ENCODE results near the gene PLCH2.
A peak's percentile ranks its signal among the peaks of the same experiment; 100 is the strongest.

Gene PLCH2

DNA sequence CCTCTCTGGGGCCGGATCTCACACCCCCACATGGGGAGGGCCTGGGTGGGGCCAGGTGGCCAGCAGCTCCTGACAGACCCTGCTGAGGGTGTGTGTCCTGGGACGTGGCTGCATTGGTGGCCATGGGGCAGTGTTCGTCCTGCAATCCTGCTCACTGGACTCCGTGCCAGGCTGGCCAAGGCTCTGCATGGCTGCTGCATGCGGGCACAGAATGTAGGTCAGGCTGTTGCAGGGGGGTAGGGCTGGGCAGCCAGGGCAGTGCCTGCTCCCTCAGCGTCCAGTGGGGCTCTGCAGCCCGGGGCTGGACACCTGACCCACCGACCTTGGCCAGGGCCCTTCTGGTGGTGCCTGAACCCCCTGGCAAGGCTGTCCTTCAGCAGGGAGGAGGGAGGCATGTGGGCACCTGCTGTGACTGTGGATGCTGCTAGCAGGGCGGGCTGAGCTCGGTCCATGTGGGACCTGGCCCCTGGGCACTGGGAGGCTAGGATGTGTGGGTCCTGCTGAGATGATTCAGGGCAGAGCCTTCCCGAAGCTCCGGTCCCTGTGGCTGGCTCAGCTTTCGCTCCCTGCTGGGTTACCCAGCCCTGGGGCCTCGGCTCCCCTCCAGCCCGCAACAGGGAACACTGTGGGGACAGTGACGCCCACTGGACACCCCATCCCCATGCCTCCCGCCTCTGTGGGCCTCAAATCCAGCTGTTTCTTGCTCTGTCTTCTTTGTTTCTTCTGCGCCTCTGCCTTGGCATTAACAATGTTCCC lies 14.9 kb upstream of the PLCH2 start:
- DNase-seq, result no peak

DNA sequence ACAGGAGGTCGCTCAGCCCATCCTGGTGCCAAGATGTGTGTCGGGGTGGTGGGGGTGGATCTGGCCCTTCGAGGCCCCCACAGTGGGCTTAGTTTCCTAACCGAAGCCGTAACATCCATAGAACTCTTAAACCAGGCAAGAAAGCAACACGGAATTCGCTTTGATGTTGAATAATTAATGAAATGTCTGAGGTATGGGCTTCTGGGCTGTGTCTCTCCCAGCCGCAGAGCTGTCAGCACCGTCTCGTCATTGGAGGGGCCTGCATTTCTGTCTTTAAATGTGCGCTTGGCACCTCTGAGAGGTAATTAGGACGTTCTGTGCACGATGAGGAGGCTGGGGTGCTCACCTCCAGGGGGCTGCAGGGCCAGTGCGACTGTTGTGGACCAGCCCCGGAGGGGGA lies 13.3 kb upstream of the PLCH2 start:
- no peak for DNase-seq

GRCh38 chr1:2463396-2463795 lies 12.7 kb upstream of the PLCH2 start:
- no peak for DNase-seq

DNA sequence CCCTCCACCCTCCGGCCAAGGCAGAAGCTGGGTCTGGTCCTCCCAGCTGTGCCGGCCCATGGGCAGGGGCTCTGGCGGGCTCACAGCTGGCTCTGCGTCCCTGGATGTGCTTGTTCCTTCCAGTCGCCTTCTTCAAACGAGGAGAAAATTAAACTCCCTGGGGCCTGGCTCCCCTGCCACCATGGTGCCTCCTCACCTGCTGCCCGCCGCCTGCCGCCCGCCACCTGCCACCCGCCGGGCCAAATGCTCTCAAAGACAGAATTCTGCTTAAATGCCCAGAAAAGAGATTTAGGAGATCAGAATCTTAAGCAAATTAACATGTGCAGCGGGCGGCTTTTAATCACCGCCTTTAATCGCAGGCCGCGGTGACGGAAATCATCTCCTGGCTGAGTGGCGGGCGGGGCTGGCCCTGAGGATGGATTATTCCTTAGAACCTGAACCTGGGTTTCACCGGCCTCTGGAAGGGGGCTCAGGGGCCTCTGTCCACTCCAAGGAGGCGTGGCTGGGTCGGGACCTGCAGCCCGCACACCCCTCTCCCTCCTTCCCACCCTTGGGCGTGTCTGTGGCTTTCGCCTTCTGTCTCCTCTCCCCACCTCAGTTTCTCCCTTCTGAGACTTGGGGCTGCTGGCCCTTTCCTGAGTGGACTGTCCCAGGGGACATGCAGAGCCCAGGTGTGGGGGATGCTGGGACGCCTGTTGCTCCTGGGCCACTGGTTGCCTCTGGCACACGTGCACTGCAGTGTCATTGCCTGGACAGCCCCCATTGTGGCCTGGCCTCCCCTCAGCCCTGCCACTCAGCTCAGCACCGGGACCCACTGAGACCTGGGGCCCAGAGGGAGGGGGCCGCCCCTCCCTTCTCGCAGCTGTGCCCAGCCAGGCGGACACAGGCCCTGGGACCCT lies 10.5 kb upstream of the PLCH2 start:
- no peak for DNase-seq

DNA sequence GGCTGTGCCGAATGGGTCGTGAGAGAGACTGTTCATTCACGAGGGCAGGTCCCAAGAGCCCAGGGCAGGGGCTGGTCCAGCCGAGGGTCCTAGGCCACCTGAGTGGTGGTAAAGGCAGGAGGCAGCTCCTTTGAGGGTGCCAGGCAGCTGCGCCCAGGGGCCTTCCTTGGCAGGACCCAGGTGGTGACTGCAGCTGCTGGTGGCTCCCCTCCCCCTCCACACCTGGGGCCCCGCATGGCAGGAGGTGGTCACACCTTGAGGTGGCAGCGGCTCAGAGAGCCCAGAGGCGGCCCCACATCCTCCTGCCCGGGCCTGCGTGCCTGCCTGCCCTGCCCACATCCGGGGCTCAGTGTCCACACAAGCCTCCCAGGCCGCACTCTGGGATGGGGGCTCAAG lies 9.8 kb upstream of the PLCH2 start:
- DNase-seq, result no peak

GRCh38 chr1:2466958-2467554 lies 9.0 kb upstream of the PLCH2 start:
- peak in 2 of 6 experiments; percentile 12 to 16 for DNase-seq

DNA sequence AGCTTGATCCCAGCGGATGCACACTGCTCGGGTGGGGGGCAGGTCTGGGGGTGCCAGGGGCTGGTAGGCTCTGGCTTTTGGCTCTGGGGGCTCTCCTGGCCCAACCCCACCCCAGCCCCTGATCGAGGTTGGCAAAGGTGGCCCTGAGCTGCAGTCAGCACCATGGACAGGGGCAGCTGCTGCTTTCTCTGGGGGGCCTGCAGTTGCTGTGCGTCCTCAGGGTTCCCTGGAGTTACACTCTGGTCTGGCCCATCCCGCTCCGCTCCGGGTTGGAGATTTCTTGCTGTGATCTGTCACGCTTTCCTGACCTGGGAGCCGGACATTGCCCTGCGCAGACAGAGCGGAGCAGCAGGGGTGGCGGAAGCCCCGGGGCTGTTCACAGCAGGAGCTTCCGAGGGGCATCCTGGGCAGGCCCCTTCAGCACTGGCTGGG lies 8.0 kb upstream of the PLCH2 start:
- DNase-seq, result peak in 4 of 6 experiments; percentile 17 to 33 (median 24)

GRCh38 chr1:2468540-2468939 lies 7.5 kb upstream of the PLCH2 start:
- no peak for DNase-seq

DNA sequence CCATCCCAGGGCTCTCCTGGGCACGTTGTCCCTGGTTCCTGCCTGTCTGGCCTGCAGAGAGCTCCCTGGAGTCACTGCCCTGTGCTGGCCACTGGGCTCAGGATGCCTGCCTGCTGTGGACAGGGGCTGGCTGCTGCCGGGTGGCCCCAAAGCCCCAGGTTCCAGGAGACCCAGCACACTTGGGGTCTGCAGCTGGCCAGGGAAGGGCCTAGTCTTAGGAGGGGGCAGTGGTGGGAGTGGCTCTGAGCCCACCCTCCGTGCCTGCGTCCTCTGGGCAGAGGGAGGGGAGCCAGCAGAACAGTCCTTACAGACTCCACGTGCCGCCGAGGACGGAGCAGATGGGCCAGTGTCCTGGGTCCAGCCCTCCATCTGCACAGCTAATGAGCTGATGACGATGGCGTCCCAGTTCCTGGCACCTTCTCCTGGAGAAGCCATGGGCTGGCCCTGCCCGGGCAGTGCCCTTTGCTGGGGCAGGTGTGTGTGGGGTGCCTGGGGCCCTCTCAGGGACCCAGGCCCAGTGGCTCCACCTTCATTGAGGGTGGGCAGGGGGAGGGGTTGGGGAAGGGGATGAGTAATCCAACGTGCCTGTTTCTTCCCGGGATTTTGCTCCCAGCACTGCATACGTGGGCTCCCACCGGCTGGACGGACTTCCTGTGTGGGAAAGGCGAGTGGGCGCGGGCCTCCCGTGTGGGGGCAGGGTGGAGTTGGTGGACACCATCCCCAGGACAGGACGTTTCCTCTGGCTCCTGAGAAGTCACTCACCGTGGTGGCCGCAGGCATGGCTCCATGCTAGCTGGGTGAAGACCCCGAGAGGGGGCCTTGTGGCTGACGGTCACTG lies 6.8 kb upstream of the PLCH2 start:
- no peak for DNase-seq

- DNase-seq, result no peak
Measured at GRCh38 chr1:2470290-2471158, 5.6 kb upstream of the PLCH2 start.

DNA sequence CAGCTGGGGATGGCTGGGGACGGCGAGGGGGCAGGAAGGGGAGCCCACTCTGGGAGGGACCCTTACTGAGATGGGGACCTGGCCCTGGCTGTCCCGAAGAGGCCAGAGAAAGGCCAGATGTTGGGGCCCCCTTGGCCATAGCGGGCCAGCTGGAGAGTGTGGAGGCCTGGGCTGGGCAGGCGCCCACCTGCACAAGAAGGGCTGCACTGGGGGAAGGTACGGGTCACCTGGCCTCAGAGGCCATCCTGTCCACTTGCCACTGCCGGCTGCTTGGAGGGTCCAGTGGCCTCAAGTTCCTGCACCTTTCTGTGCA lies 5.0 kb upstream of the PLCH2 start:
- DNase-seq, result no peak

DNA sequence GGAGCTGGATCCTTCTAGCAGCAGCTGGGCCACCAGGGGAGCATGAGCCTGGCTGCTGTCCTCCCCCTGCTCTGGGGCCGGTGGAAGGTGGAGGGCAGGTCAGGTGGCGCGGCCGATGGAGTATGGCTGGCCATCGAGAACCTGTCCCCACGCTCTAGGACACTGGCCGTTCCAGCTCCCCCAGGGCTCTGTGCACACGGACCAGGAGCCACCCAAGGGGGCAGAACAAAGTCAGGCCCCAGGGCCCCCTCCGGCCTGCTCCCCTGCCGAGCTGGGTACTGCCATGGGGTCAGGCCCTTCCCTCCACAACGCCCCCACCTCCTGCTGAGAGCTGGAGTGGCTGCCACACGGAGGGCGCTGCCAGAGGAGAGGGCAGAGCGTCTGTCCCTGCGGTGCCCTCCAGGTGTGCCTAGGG lies 4.5 kb upstream of the PLCH2 start:
- DNase-seq, result no peak

GRCh38 chr1:2472109-2472508 lies 4.0 kb upstream of the PLCH2 start:
- no peak for DNase-seq

DNA sequence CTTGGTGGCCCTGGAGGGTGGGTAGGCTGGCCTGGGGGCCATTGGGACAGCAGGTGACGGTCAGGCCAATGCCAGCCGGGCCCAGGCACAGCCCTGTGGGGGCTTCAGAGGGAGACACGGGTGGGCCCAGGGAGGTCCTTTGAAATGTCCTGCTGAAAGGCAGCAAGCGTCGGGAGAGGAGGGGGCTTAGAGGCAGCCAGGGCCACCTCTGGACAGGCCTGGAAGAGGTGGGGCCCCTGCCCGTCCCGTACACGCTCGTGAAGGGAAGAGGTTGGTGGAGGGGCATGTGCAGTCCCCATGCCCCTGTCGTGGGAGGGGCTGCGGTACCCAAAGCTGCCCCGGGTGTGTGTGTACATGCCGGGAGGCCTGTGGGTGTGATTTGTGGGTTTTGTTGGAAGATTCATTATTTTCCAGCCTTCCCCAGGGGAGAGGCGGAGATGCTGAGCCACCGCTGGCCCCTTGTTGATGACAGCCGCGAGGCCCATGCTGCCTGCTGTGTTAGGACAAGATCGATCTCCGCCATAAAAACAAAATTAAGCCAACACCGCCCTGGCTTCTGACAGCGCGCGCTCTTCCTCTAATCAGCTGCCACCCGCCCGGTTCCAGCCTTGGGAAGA lies 3.4 kb upstream of the PLCH2 start:
- no peak for DNase-seq

GRCh38 chr1:2473198-2473597 lies 2.9 kb upstream of the PLCH2 start:
- DNase-seq, result no peak

- no peak for DNase-seq
Measured at GRCh38 chr1:2474104-2474844, 1.8 kb upstream of the PLCH2 start.

- DNase-seq, result no peak
Measured at GRCh38 chr1:2474933-2475371, 1.1 kb upstream of the PLCH2 start.

GRCh38 chr1:2475571-2475970 lies 518 bp upstream of the PLCH2 start:
- no peak for DNase-seq

GRCh38 chr1:2477309-2477708 lies 1.2 kb downstream of the PLCH2 start:
- no peak for DNase-seq

DNA sequence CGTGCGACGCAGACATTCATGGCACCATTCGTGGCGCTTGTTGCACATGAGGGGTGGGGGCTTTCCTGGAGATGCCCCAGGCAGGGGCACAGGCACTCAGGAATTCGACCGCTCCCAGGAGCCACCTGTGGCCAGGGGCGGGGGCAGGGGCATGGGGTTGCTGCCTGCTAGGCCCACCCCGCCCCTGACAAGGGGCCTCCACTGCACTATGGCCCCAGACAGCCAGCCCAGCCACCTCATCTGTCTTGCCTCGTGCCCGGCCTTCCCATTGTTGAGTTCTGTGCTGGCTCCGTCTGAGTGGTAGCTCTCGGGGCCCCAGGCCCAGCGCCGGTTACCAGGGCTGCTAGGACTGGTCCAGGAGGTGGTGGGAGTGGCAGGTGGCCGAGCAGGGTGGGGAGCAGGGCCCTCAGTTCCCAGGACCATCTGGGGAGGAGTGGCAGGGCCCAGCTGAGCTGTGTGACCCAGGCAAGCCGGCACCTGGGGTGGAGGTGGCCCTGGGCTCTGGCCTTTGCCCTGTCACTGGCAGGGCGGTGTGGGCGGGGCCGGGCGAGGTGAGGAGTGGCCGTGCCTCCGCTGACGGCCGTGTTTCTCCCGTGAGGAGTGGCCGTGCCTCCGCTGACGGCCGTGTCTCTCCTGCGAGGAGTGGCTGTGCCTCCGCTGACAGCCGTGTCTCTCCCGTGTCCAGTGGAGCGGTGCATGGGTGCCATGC lies 1.9 kb downstream of the PLCH2 start:
- DNase-seq, result no peak
